Stimulated activated CD4-positive, alpha-beta T cell treated with anti-CD3 and anti-CD28 coated beads, Interleukin-12 subunit alpha, Interleukin-12 subunit beta, amount 100 ng/mL, for 48 hours (primary cell): Measurements from ENCODE around the gene ATOSB.
A peak's percentile ranks its signal among the peaks of the same experiment; 100 is the strongest.

Experiments
- DNase-seq, 3 donors: peaks; one replicate each; pipeline ENCODE4 v3.0.0-alpha.2; 2020; ENCODE audit warnings: low read depth in 2 of 3, low spot score in 1 of 3

Gene ATOSB

DNA sequence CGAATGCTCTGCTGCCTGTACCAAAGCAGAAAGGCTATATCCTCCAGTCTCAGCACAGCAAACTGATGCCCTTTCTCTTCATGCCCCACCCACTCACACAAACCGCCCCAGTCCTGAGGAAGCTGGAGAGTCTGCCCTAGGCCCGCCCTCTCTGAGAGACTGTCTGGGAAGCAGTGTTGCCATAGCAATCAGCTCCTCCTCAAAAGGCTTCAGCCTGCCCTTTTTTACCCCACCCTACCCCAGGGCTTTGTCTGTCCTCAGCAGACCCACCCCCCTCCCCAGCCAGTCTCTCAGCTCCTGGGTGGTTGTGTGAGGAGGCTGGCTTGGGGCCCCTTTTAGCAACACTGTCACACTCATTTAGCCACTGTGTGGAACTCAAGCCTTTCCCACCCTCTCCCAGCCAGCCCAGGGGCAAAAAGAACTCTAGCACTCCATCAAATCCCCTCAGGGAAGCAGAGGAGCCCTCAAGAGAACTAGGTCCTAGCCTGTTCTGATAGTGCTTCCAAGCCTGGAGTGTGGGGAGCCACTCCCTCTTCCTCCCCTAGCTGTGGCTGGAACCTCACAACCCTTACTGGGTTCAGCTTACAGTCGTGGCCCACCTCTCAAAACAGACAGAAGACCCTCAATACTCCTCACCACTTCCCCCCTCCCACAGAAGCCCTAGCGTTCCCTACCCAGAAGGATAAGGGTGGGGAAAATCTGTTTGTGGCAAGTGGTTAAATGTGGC is 1.4 kb downstream of the ATOSB start:
- DNase-seq, result peak; percentile 56 to 69 (median 59)

DNA sequence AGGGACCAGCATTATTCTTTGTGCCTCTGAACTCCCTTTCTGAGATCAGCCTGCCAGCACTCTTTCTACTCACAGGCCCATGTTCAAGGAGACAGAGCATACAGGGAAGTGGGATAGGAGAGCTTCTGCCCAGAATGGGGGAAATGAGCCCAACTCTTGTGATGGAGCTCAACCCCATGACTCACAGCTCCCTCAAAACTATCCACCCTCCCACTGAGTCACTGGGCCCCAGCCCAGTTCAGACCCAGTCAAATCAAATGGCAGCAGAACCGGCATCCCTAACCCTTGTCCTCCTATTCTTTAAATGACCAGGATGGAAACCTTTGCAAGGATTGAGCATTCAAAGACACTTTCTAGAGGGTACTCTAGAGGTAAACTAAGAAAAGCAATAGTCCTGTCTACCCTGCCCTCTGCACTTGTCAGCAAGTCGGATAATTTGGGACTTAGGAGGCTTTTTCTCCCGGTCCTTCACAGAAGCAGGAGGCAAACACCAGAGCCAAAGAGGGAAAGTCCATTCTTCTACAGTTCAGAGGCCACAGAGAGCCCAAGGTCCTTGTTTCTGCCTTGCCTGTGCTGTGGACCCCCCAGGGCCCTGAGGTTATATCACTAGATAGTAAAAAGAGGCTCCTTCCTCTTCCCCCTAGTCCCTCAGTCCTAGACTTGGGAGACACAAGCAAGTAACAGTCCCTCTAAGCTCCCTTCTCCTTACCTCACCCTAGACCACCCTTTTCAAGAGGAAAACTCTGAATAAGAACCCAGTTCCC is 3.2 kb downstream of the ATOSB start:
- DNase-seq, result no peak

DNA sequence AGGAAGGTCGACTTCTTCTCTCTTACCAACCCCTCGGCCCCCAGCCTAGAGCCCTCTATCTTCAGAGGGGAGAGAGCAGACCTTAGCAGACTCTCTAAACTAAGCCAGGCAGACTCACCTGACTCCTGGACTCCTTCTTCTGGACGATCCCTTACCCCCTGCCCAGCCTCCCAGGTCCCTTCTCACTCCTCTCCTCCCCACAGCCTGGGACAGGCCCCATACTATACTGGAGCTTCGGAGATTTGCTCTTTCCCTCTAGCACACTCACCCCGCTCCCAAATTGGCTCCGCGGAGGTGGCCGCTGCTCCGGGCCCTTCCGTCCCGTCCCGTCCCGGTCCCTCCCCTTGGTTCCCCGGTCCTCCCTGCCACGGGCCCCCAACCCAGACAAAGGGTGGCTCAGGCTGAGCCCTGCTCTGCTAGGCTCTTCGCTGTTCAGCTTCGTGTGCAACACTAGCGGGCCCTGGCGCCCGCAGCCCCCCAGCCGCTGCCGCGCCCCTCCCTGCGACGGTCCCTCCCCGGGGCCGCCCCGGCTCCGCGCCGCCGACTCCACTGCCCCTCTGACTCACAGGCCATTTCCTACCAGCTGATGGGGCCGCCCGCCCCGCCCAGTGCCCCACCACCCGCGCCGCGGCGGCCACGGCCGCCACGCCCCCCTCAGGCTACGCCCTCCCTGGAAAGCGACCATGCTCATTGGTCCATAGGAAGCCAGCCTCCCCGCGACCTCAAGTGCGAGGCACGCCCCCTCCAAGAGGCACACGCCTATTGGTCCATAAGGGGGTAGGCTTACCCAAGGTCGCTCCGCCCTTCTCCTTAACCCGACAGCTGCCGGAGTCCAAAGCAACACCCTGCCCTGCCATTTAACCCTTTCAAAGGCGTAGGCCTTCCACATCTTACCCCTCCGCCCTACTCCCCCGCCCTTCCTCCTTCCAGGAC is 4.4 kb downstream of the ATOSB start:
- DNase-seq, result peak; percentile 94 to 97 (median 95)

DNA sequence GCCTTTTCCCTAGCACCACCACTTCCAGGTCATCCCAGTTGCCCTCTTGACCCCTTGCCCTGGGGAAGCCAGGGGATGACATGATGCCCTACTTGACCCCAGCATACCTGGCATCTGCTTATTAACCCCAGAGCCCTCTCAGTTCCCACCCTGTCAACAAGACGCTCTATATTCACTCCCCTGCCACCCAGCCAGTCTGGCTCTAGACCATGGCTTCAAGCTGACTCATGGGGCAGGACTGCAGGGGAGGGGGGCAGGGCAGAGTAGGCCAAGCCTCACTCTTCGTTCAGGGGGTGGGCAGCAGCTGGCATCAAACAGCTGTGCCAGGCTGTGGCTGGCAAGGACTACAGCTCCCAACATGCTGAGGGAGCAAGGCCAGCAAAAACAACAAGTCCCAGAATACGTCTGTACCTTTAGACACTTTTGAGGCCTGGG is 5.3 kb downstream of the ATOSB start:
- no peak for DNase-seq

GRCh38 chr9:35108946-35109575 is 6.6 kb downstream of the ATOSB start:
- DNase-seq, result no peak

DNA sequence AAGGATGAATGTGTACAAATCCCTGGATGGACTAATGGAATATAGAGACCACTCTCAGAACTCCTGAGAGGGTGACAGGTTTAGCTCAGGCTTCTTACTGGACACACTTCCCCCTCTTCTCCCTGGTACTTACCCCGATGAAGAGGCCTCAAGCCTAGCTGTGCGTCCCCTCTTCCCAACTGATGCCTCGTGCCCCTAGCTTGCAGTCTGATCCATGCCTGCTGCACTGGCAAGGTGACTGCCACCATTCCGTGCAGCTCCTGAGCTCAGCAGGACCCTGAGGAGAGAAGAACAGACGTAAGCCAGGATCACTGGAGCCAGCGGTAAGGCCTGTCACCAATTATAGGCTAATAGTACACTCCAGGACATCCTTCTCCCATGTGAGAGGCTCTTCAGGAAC is 7.2 kb downstream of the ATOSB start:
- DNase-seq, result no peak

DNA sequence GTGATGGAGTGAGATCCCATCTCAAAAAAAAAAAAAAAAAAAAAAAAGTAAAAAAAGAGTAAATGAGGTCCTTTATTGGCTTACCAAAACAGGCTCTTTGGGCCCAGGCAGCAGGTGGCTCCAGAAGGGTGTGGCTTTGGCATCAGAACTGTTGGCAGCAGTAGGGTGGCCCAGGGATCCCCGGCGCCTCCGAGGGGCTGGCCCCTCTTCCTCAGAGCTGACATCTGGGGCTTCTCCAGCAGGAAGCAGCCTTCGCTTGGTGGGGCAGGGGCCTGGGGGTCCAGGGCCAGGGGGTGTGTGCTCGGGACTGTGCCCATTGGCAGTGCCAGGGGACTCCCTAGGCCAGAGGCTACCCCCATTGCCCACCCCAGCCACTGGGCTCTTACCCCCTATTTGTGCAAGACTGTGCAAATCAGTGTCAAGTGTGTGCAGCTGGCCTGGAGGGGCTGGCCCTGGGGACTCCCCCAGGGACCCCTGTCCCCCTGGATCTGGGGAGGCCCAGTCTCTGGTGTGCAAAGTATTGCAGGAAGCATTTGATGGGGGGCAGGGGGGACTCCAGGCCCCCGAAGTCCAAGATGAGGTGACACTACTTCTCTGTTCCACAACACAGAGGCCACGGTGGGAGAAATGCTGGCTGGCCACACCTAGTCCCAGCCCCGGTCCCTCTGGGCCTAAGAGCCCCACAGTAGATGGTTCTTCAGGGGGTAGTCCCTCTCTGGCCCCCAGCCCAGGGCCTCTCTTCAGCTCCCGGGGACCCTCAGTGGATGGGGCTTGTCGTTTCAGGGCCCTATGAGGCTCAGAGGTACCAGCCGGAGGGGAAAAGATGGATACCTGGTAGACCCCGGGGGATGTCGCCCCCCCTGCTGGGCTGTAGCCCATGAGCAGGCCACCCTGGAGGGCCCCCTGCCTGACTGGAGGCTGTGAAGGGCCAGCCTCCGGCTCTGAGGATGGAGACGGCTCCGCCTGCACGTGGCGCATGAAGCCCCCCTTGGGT is 8.1 kb downstream of the ATOSB start:
- DNase-seq, result no peak

- DNase-seq, result no peak
Measured at GRCh38 chr9:35106343-35106730, 9.3 kb downstream of the ATOSB start.

GRCh38 chr9:35105571-35106342 is 9.9 kb downstream of the ATOSB start:
- DNase-seq, result no peak

DNA sequence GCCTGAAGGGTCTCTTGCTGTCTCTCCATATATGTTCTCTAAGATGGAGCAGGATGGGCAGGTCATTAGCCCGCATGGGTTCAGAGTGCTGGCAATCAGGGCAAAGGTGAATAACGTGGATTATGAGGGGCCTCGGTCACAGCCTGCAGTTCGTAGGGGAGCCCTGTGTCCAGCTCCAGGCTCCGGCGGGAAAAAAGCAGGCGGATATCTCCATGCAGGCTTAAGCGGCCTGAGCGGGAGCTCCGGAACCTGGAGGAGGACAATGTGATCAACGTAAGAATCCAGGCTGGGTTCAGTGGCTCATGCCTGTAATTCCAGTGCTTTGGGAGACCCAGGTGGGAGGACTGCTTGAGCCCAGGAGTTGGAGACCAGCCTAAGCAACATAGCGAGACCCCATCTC is 10.5 kb downstream of the ATOSB start:
- no peak for DNase-seq

- no peak for DNase-seq
Measured at GRCh38 chr9:35104586-35104985, 11.1 kb downstream of the ATOSB start.

- no peak for DNase-seq
Measured at GRCh38 chr9:35103660-35104191, 11.9 kb downstream of the ATOSB start.

DNA sequence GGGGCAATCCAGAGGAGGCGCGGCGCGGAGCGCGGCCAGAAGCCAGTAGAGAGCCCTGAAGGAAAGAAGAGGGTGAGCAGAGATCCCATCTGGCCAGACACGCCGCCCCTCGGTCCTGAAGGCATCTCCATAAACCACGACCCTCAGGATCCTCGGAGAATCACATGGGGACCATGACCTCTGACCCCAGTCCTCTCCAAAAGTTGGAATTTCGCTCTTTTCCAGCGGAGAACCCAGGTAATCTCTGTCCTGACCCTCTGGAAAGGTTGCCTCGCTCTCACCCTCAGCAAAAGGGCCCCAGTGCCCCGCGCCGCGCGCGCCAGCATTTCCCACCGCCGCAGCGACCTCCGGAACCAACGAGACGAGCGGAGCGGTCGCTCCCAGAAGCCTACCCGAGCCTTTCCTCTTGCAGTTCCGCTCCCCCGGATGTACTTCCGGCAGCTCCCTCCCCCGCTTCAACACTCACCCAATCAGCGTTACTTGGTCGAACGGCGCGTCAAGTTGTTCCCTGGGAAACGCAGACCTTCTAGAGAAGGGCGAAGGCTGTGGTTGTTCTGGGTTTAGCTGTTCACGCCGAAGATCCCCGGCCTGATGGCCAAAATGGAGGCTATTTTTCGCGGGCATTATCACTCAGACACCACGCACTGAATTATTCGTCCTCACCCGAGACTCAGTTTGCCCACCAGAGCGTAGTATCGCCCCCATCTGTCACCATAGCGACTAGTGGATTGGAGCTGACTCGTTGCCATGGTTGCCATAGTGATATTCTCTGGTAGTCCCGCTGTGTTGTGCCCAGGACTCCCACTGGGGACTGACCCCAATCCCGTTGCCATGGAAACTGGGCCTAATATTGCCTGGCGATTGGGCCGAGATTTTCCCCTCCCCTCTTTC is 12.6 kb downstream of the ATOSB start, which contains the start of gene STOML2:
TSS of gene STOML2 (minus strand) at position 363 of the 891 bp plus-strand sequence. CDS start at position 326, 37 bp downstream.
- peak; percentile 88 to 89 (median 89) for DNase-seq

DNA sequence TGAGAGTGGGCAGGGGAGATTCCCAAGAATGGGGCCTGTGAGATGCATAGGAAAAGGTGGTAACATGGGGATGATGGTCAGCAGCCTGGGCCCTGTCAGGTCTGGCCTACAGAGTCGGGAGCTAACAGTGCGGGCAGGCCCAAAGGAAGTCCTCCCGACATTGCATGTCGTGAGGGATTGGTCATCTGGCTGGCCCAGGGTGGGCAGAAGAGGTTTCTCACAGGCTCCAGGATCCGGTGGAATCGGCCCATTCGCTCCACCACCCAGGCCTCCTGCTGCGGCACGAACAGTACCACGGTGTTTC is 13.2 kb downstream of the ATOSB start:
- DNase-seq, result no peak

GRCh38 chr9:35097573-35097972 is 18.1 kb downstream of the ATOSB start:
- no peak for DNase-seq

GRCh38 chr9:35096035-35096849 is 19.4 kb downstream of the ATOSB start, which contains the start of gene PIGO:
TSS of gene PIGO (minus strand) at chr9:35096591. CDS start at chr9:35095565, 1,026 bp downstream.
- DNase-seq, result peak; percentile 83 to 86 (median 86)

DNA sequence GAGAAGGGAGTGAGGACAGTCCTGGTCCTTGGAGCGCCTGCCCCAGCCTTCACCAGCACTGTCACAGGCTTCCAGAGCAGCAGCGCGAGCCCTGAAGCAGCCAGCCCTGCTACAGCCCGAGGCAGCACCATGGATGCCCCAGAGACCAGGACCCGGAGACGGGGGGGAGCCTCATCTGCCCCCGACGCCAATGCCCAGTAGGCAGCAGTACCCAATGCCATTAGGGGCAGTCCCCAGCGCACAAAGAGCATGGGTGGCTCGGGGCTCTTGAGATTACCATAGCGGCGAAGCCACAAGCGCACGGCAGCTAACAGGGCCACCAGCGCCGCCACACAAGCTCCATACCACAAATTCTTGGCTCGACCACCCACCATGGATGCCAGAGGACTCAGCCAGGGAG is 24.1 kb downstream of the ATOSB start:
- no peak for DNase-seq
